Aorta (tissue), 5 donors: ENCODE results near the gene NDRG3. TPM values are rescaled to one million over a fixed set of nuclear protein-coding genes. Genes with fewer than 3 reads are reported as not detected.
A peak's percentile ranks its signal among the peaks of the same experiment; 100 is the strongest.

Experiments
- ATAC-seq: fragments of 200-7000 bp; cut with Tn5 transposase; one replicate; pipeline ENCODE4 v1.9.1; 2022; ENCODE audit warnings: moderate library complexity; ENCODE audit not compliant: low FRiP score
- DNase-seq, 2 donors: peaks; one replicate each; pipeline ENCODE4 v3.0.0-alpha.2; 2020
- H3K27ac ChIP-seq, 2 donors: one replicate each; pipeline ENCODE4 v1.5.1; 2013; ENCODE audit warnings: low read length in 2 of 2, mild to moderate bottlenecking in 2 of 2, moderate library complexity in 2 of 2, control low read depth in 1 of 2, inconsistent platforms in 1 of 2, low read depth in 1 of 2
- H3K27me3 ChIP-seq, 2 donors: one replicate each; pipeline ENCODE4 v1.6.1; 2013; ENCODE audit warnings: control low read depth in 1 of 2, low read length in 1 of 2, mild to moderate bottlenecking in 1 of 2, moderate library complexity in 1 of 2; ENCODE audit not compliant: insufficient read depth in 2 of 2, control insufficient read depth in 1 of 2
- H3K36me3 ChIP-seq, 2 donors: one replicate each; pipeline ENCODE4 v1.6.1; 2013; ENCODE audit warnings: control low read depth in 1 of 2, low read length in 1 of 2, mild to moderate bottlenecking in 1 of 2; ENCODE audit not compliant: insufficient read depth in 2 of 2, control insufficient read depth in 1 of 2
- H3K4me1 ChIP-seq, 2 donors: one replicate each; pipeline ENCODE4 v1.6.1; 2013; ENCODE audit warnings: low read length in 2 of 2, control low read depth in 1 of 2, mild to moderate bottlenecking in 1 of 2, moderate library complexity in 1 of 2; ENCODE audit not compliant: insufficient read depth in 2 of 2, control insufficient read depth in 1 of 2
- H3K4me3 ChIP-seq, 2 donors: one replicate each; pipeline ENCODE4 v1.5.1; 2013; ENCODE audit warnings: low read length in 2 of 2, control low read depth in 1 of 2, mild to moderate bottlenecking in 1 of 2
- H3K9me3 ChIP-seq: one replicate; pipeline ENCODE4 v1.6.1; 2013; ENCODE audit warnings: mild to moderate bottlenecking, low read length; ENCODE audit not compliant: control insufficient read depth
- WGBS, 2 donors: extraction: QIAGEN DNeasy Blood & Tissue Kit; methylation state at CpG; one replicate each; pipeline ENCODE4 v1.1.7; 2013; 5-methylcytosine and 5-hydroxymethylcytosine counted together
- intact Hi-C, 2 donors: fragments of 100-400 bp; cut with DNase I; formaldehyde crosslinking; loops; one replicate each; pipeline versions ENCODE4 v1.14.2 to v1.15.0; 2022
- polyA plus RNA-seq, 2 donors: library from polyadenylated mRNA; stranded (reverse); fragments of 200-250 nt; gene quantifications; one replicate each; pipeline ENCODE4 v1.2.3, GENCODE V29; 2013
- total RNA-seq, 2 donors: library from RNA; stranded (reverse); fragmentation: NEBNext Ultra II Directional; extraction: Animal tissue kit (Norgen Biotek cat#: 25700); gene quantifications; one replicate each; pipeline ENCODE4 v1.2.1, GENCODE V29; 2021
- donor health status: healthy with polysubstance abuse.
- donor health status: Bipolar disorder and iron deficiency.
- donor health status: DM: no; HTN: no; CAD: no.
- donor health status: DM: no; HTN: no; CAD: no.
- donor health status: DM: yes; HTN: yes; CAD: no.

The NDRG3 gene
- total and polyA plus RNA-seq, 4 donors = 31.4 to 37.6 (median 33.8) TPM

GRCh38 chr20:36773597-36774390, 27.9 kb upstream of the NDRG3 start, which contains the start of gene DSN1:
TSS of gene DSN1 (minus strand) at chr20:36773763. CDS start at chr20:36771458, 2,305 bp downstream.
- no peaks in the 10 kb centered on the region for H3K9me3 ChIP-seq
- intact Hi-C loops = loop anchor here in 1 of 2 donors (1.0 kb wide), 1 partner anchor 27 kb away; the partner anchor contains the start of gene NDRG3
- H3K4me3 ChIP-seq = peak within 1 kb of the TSS; percentile 49 to 68
- H3K4me1 ChIP-seq = no peaks in the 10 kb centered on the region
- no peaks in the 10 kb centered on the region for H3K36me3 ChIP-seq
- peak within 1 kb of the TSS; percentile 64 to 81 for H3K27ac ChIP-seq
- peak; percentile 97 for ATAC-seq
- no peaks in the 10 kb centered on the region for H3K27me3 ChIP-seq
- peak; percentile 99 for DNase-seq
- 0% methylated on average over 56 to 61 of the region's 61 CpGs for WGBS, 2 donors

GRCh38 chr20:36773107-36773596, 27.3 kb upstream of the NDRG3 start:
- Histone ChIP-seq H3K4me1 (no peaks in the 10 kb centered on the region), H3K27ac (peak overlapping the region in 1 of 2 donors; percentile 1), H3K9me3 (no peaks in the 10 kb centered on the region), H3K36me3 (no peaks in the 10 kb centered on the region), H3K4me3 (peak overlapping the region; percentile 49 to 68), H3K27me3 (no peaks in the 10 kb centered on the region)
- peak in 1 of 2 donors; percentile 52 for DNase-seq
- intact Hi-C loops = loop anchor here in 1 of 2 donors (1.0 kb wide), 1 partner anchor 27 kb away; the partner anchor contains the start of gene NDRG3
- ATAC-seq = no peak
- WGBS, 2 donors = 1% methylated on average over 28 of the region's 28 CpGs

GRCh38 chr20:36770680-36771079, 24.8 kb upstream of the NDRG3 start:
- H3K4me3 ChIP-seq = no peak overlapping the region
- ATAC-seq = no peak
- intact Hi-C loops = no loop called here

GRCh38 chr20:36768768-36769430, 23.0 kb upstream of the NDRG3 start:
- DNase-seq (no peak), ATAC-seq (no peak)
- Histone ChIP-seq H3K27me3 (no peaks in the 10 kb centered on the region), H3K9me3 (no peaks in the 10 kb centered on the region), H3K36me3 (no peaks in the 10 kb centered on the region), H3K27ac (no peak overlapping the region), H3K4me3 (no peak overlapping the region), H3K4me1 (no peaks in the 10 kb centered on the region)
- 48 to 52% methylated on average over 5 of the region's 5 CpGs for WGBS, 2 donors
- intact Hi-C loops = no loop called here

More at GRCh38 chr20:36770680-36771079, 24.8 kb upstream of the NDRG3 start:
- Histone ChIP-seq H3K27ac (no peak overlapping the region), H3K9me3 (no peaks in the 10 kb centered on the region), H3K27me3 (no peaks in the 10 kb centered on the region), H3K36me3 (no peaks in the 10 kb centered on the region), H3K4me1 (no peaks in the 10 kb centered on the region)
- WGBS, 2 donors = 85 to 89% methylated on average over 7 of the region's 7 CpGs
- no peak for DNase-seq

GRCh38 chr20:36761125-36761524, 15.2 kb upstream of the NDRG3 start:
- no peak overlapping the region for H3K27ac ChIP-seq
- H3K4me3 ChIP-seq = no peak overlapping the region
- H3K36me3 ChIP-seq = no peaks in the 10 kb centered on the region
- no peak for ATAC-seq
- intact Hi-C loops = no loop called here
- WGBS, 2 donors = 94 to 97% methylated on average over 4 of the region's 4 CpGs
- no peaks in the 10 kb centered on the region for H3K27me3 ChIP-seq
- DNase-seq = no peak
- no peaks in the 10 kb centered on the region for H3K9me3 ChIP-seq
- H3K4me1 ChIP-seq = no peaks in the 10 kb centered on the region

GRCh38 chr20:36760647-36761046, 14.8 kb upstream of the NDRG3 start:
- Histone ChIP-seq H3K4me1 (no peaks in the 10 kb centered on the region), H3K27me3 (no peaks in the 10 kb centered on the region), H3K4me3 (no peak overlapping the region), H3K9me3 (no peaks in the 10 kb centered on the region), H3K27ac (no peak overlapping the region), H3K36me3 (no peaks in the 10 kb centered on the region)
- ATAC-seq (no peak), DNase-seq (no peak)
- intact Hi-C loops = no loop called here
- WGBS, 2 donors = 95% methylated on average over 6 of the region's 6 CpGs

- H3K36me3 ChIP-seq = no peaks in the 10 kb centered on the region
- no peaks in the 10 kb centered on the region for H3K27me3 ChIP-seq
- intact Hi-C loops = no loop called here
- DNase-seq = no peak
- H3K27ac ChIP-seq = no peak overlapping the region
- H3K4me3 ChIP-seq = no peak overlapping the region
- H3K4me1 ChIP-seq = no peaks in the 10 kb centered on the region
- H3K9me3 ChIP-seq = no peaks in the 10 kb centered on the region
- WGBS, 2 donors = 96 to 97% methylated on average over 1 of the region's 1 CpG
- no peak for ATAC-seq
These were observed 12.4 kb upstream of the NDRG3 start for GRCh38 chr20:36758276-36758675.

GRCh38 chr20:36756496-36756895, 10.6 kb upstream of the NDRG3 start:
- H3K27me3 ChIP-seq = no peaks in the 10 kb centered on the region
- ATAC-seq = no peak
- H3K27ac ChIP-seq = no peak overlapping the region
- H3K9me3 ChIP-seq = no peaks in the 10 kb centered on the region
- DNase-seq = no peak
- no peak overlapping the region for H3K4me3 ChIP-seq
- intact Hi-C loops = no loop called here
- no peaks in the 10 kb centered on the region for H3K36me3 ChIP-seq
- H3K4me1 ChIP-seq = no peaks in the 10 kb centered on the region
